H1 (cell line): ENCODE measurements around the gene RFX3. TPM values are rescaled to one million over a fixed set of nuclear protein-coding genes. Genes with fewer than 3 reads are reported as not detected.

ENCODE experiments used
- CTCF ChIA-PET: fragments of 300-600 bp; sonication (Branson Sonifier 250); formaldehyde crosslinking; loops from one replicate; lab custom pipeline; 2021; ENCODE audit not compliant: partially characterized antibody; lab: Charles Lee
- POLR2A ChIA-PET: fragments of 300-600 bp; sonication (Branson Sonifier 250); formaldehyde crosslinking; loops from one replicate; lab custom pipeline; 2021; ENCODE audit warnings: inconsistent platforms; ENCODE audit not compliant: partially characterized antibody; lab: Charles Lee
- DNase-seq, 2 experiments: peaks; one replicate each; pipeline versions ENCODE4 v3.0.0 to v3.0.0-alpha.2; 2010 to 2022; ENCODE audit warnings: low spot score in 2 of 2, low read depth in 1 of 2, mixed read lengths in 1 of 2
- FAIRE-seq: peaks from 2 replicates; lab custom pipeline; 2011; peaks lifted over from hg19 to GRCh38; lab: Jason Lieb, UNC
- H2AFZ ChIP-seq: 2 replicates; pipeline ENCODE4 v1.8.1; 2012; ENCODE audit warnings: low read length, inconsistent platforms
- H2AK5ac ChIP-seq: 2 replicates; pipeline ENCODE4 v1.6.1; 2013; ENCODE audit warnings: low read depth, low read length
- H2BK120ac ChIP-seq: replicated peaks from 2 replicates; pipeline ENCODE3; 2013; ENCODE audit warnings: low read depth, low read length, inconsistent platforms
- H2BK12ac ChIP-seq: 2 replicates; pipeline ENCODE4 v1.6.1; 2013; ENCODE audit warnings: low read depth, low read length
- H2BK15ac ChIP-seq: 2 replicates; pipeline ENCODE4 v1.6.1; 2013; ENCODE audit warnings: low read length
- H2BK20ac ChIP-seq: 2 replicates; pipeline ENCODE4 v1.6.1; 2013; ENCODE audit warnings: low read length
- H2BK5ac ChIP-seq: 2 replicates; pipeline ENCODE4 v1.6.1; 2013; ENCODE audit warnings: low read depth, low read length
- H3K14ac ChIP-seq: 2 replicates; pipeline ENCODE4 v1.6.1; 2013; ENCODE audit warnings: inconsistent platforms; ENCODE audit not compliant: insufficient read length
- H3K18ac ChIP-seq: 2 replicates; pipeline ENCODE4 v1.6.1; 2013; ENCODE audit warnings: low read length; ENCODE audit errors: extremely low read depth
- H3K23ac ChIP-seq: 2 replicates; pipeline ENCODE4 v1.6.1; 2013; ENCODE audit warnings: inconsistent platforms; ENCODE audit not compliant: insufficient read length
- H3K23me2 ChIP-seq: 2 replicates; pipeline ENCODE4 v1.6.1; 2013; ENCODE audit warnings: low read depth, low read length
- H3K27ac ChIP-seq: 2 replicates; pipeline ENCODE4 v1.6.1; 2011; ENCODE audit warnings: low read depth, low read length, inconsistent platforms
- H3K27me3 ChIP-seq, 4 experiments: replicated peaks in 1 of 4; 1 replicate in 1 of 4; 2 replicates in 3 of 4; pipeline versions ENCODE4 v1.6.1 to v1.8.1; 2011 to 2013; ENCODE audit warnings: low read length in 3 of 4, mild to moderate bottlenecking in 3 of 4, inconsistent platforms in 2 of 4, mixed read lengths in 2 of 4, moderate library complexity in 1 of 4; ENCODE audit not compliant: control insufficient read depth in 3 of 4, insufficient read depth in 3 of 4; ENCODE audit errors: extremely low read depth in 1 of 4
- H3K36me3 ChIP-seq, 4 experiments: 2 replicates each; pipeline versions ENCODE4 v1.6.1 to v1.8.1; 2011 to 2013; ENCODE audit warnings: mild to moderate bottlenecking in 4 of 4, low read length in 3 of 4, moderate library complexity in 2 of 4, control low read depth in 1 of 4, inconsistent platforms in 1 of 4; ENCODE audit not compliant: insufficient read depth in 4 of 4, control insufficient read depth in 2 of 4
- H3K4ac ChIP-seq: replicated peaks from 2 replicates; pipeline ENCODE3; 2013; ENCODE audit warnings: low read length, low read depth, mixed read lengths, inconsistent platforms; ENCODE audit not compliant: insufficient read length
- H3K4me1 ChIP-seq, 4 experiments: replicated peaks in 1 of 4; 1 replicate in 1 of 4; 2 replicates in 3 of 4; pipeline versions ENCODE4 v1.6.1 to v1.8.1; 2011 to 2013; ENCODE audit warnings: low read length in 3 of 4, inconsistent platforms in 2 of 4, mixed read lengths in 1 of 4; ENCODE audit not compliant: insufficient read depth in 4 of 4, control insufficient read depth in 3 of 4
- H3K4me2 ChIP-seq, 2 experiments: 2 replicates each; pipeline versions ENCODE4 v1.6.1 to v1.8.1; 2011 to 2013; ENCODE audit warnings: low read depth in 2 of 2, low read length in 2 of 2, control low read depth in 1 of 2, inconsistent platforms in 1 of 2, mild to moderate bottlenecking in 1 of 2; ENCODE audit not compliant: insufficient read depth in 1 of 2
- H3K4me3 ChIP-seq, 4 experiments: fragments of 200-600, 300-600 bp in 1 of 4; sonication (generic), shearing (Covaris generic), sonication (Bioruptor Twin) in 1 of 4; 2 replicates each; pipeline versions ENCODE4 v1.5.1 to v1.8.1; 2011 to 2016; ENCODE audit warnings: low read length in 4 of 4, low read depth in 3 of 4, control low read depth in 2 of 4, inconsistent platforms in 2 of 4, mild to moderate bottlenecking in 2 of 4, mixed read lengths in 1 of 4, moderate library complexity in 1 of 4; ENCODE audit not compliant: insufficient read depth in 2 of 4; ENCODE audit errors: extremely low read depth in 1 of 4
- H3K56ac ChIP-seq: replicated peaks from 2 replicates; pipeline ENCODE3; 2013; ENCODE audit warnings: low read depth, mild to moderate bottlenecking, mixed read lengths, low read length, inconsistent platforms; ENCODE audit not compliant: insufficient read length
- H3K79me1 ChIP-seq: 2 replicates; pipeline ENCODE4 v1.6.1; 2013; ENCODE audit warnings: low read depth, low read length, control low read depth
- H3K79me2 ChIP-seq, 2 experiments: 2 replicates each; pipeline versions ENCODE4 v1.6.1 to v1.8.1; 2012 to 2013; ENCODE audit warnings: low read length in 2 of 2, mild to moderate bottlenecking in 2 of 2, inconsistent platforms in 1 of 2; ENCODE audit not compliant: insufficient read depth in 2 of 2, control insufficient read depth in 1 of 2
- H3K9ac ChIP-seq, 4 experiments: replicated peaks in 1 of 4; 1 replicate in 1 of 4; 2 replicates in 3 of 4; pipeline versions ENCODE4 v1.6.1 to v1.8.1; 2011 to 2013; ENCODE audit warnings: low read depth in 3 of 4, low read length in 3 of 4, control low read depth in 2 of 4, mild to moderate bottlenecking in 2 of 4, moderate library complexity in 2 of 4, inconsistent platforms in 1 of 4; ENCODE audit errors: extremely low read depth in 1 of 4
- H3K9me3 ChIP-seq, 2 experiments: 2 replicates each; pipeline versions ENCODE4 v1.6.1 to v1.8.1; 2012 to 2013; ENCODE audit warnings: mild to moderate bottlenecking in 2 of 2, moderate library complexity in 2 of 2, control low read depth in 1 of 2, inconsistent platforms in 1 of 2, low read depth in 1 of 2, low read length in 1 of 2, mixed read lengths in 1 of 2; ENCODE audit not compliant: insufficient read depth in 2 of 2
- H4K20me1 ChIP-seq, 2 experiments: replicated peaks in 1 of 2; 2 replicates each; pipeline versions ENCODE3 to v1.8.1; 2011 to 2013; ENCODE audit warnings: inconsistent platforms in 2 of 2, low read length in 2 of 2, mild to moderate bottlenecking in 1 of 2; ENCODE audit not compliant: insufficient read depth in 2 of 2, control insufficient read depth in 1 of 2
- H4K5ac ChIP-seq: 2 replicates; pipeline ENCODE4 v1.6.1; 2013; ENCODE audit warnings: low read length, low read depth, mixed read lengths, inconsistent platforms; ENCODE audit not compliant: insufficient read length
- H4K8ac ChIP-seq: 2 replicates; pipeline ENCODE4 v1.8.0; 2013; ENCODE audit warnings: mild to moderate bottlenecking, moderate library complexity, low read length, inconsistent platforms; ENCODE audit not compliant: insufficient read depth; ENCODE audit errors: extremely low read depth
- H4K91ac ChIP-seq: replicated peaks from 2 replicates; pipeline ENCODE3; 2013; ENCODE audit warnings: low read length, mixed read lengths, inconsistent platforms; ENCODE audit not compliant: insufficient read length
- CHD1 ChIP-seq: IDR thresholded peaks from 2 replicates; pipeline ENCODE4 v1.6.1; 2012; ENCODE audit warnings: low read depth, low read length, improper control_type of control experiment
- CTBP2 ChIP-seq: IDR thresholded peaks from 2 replicates; pipeline ENCODE4 v1.7.0; 2011; ENCODE audit warnings: borderline replicate concordance, mild to moderate bottlenecking, moderate library complexity, mixed read lengths, low read length; ENCODE audit not compliant: insufficient read depth, insufficient read length
- CTCF ChIP-seq, 3 experiments: IDR thresholded peaks; 1 replicate in 2 of 3; 2 replicates in 1 of 3; pipeline versions ENCODE4 v1.5.1 to v1.6.1; 2011; ENCODE audit warnings: low read length in 3 of 3, mild to moderate bottlenecking in 3 of 3, inconsistent platforms in 2 of 3, low read depth in 1 of 3, moderate library complexity in 1 of 3; ENCODE audit not compliant: insufficient read depth in 1 of 3; ENCODE audit errors: control extremely low read depth in 1 of 3
- GABPA ChIP-seq: IDR thresholded peaks from 2 replicates; pipeline ENCODE4 v1.6.1; 2011; ENCODE audit warnings: mild to moderate bottlenecking, low read length, moderate library complexity, borderline replicate concordance; ENCODE audit not compliant: insufficient read depth
- HDAC6 ChIP-seq: IDR thresholded peaks from one replicate; pipeline ENCODE4 v1.7.1; 2012; ENCODE audit warnings: low read depth, mild to moderate bottlenecking, inconsistent platforms, low read length, moderate library complexity
- KDM4A ChIP-seq: IDR thresholded peaks from one replicate; pipeline ENCODE4 v1.7.1; 2012; ENCODE audit warnings: low read depth, mild to moderate bottlenecking, moderate library complexity, low read length, inconsistent platforms; ENCODE audit not compliant: severe bottlenecking
- RXRA ChIP-seq: IDR thresholded peaks from 2 replicates; pipeline ENCODE4 v1.6.1; 2011; ENCODE audit warnings: low read depth, mild to moderate bottlenecking, low read length, moderate library complexity; ENCODE audit not compliant: insufficient read depth
- SIX5 ChIP-seq: IDR thresholded peaks from 2 replicates; pipeline ENCODE4 v1.6.1; 2011; ENCODE audit warnings: mild to moderate bottlenecking, low read depth, low read length
- SP2 ChIP-seq: IDR thresholded peaks from 2 replicates; pipeline ENCODE4 v1.6.1; 2012; ENCODE audit warnings: mild to moderate bottlenecking, low read length, inconsistent platforms
- TBP ChIP-seq: IDR thresholded peaks from 2 replicates; pipeline ENCODE4 v1.6.1; 2011; ENCODE audit warnings: low read depth, low read length, improper control_type of control experiment
- TEAD4 ChIP-seq: IDR thresholded peaks from 2 replicates; pipeline ENCODE4 v1.6.1; 2012; ENCODE audit warnings: low read depth, low read length, inconsistent platforms, mixed read lengths
- ZNF274 ChIP-seq: IDR thresholded peaks from 2 replicates; pipeline ENCODE4 v1.7.0; 2012; ENCODE audit warnings: low read length, borderline replicate concordance; ENCODE audit errors: extremely low read depth
- WGBS, 2 experiments: shearing (Covaris generic) in 1 of 2; methylation state at CpG; one replicate each; pipeline versions ENCODE4 v1.1.6 to v1.1.7; 2013 to 2015; ENCODE audit warnings: low lambda C conversion rate in 2 of 2, mixed read lengths in 2 of 2, inconsistent platforms in 1 of 2, low coverage in 1 of 2, missing lambda C conversion rate in 1 of 2; ENCODE audit not compliant: insufficient replicate concordance in 2 of 2, insufficient coverage in 1 of 2, insufficient read length in 1 of 2; ENCODE audit errors: extremely low coverage in 1 of 2, missing lambda C conversion rate in 1 of 2; 5-methylcytosine and 5-hydroxymethylcytosine counted together
- polyA plus RNA-seq, 7 experiments: library from polyadenylated mRNA; depleted of rRNA in 3 of 7; stranded (reverse) in 5 of 7; unstranded in 2 of 7; fragments of >200 nt in 5 of 7; fragments of 200-250 nt in 2 of 7; gene quantifications; 1 replicate in 5 of 7; 2 replicates in 1 of 7; 4 replicates in 1 of 7; pipeline versions ENCODE4 v1.2.1 to v1.2.3, GENCODE V29; 2011 to 2013; ENCODE audit warnings: missing spikeins in 2 of 7, mixed read lengths in 2 of 7
- total RNA-seq: library from RNA; stranded (reverse); fragmentation: NEBNext Ultra II Directional; extraction: Animal tissue kit (Norgen Biotek cat#: 25700); gene quantifications from 2 replicates; pipeline ENCODE4 v1.2.1, GENCODE V29; 2021

Gene RFX3
- total and polyA plus RNA-seq, 2 of the 8 experiments (the other 6 are each of a cell fraction or from before 2014, with no cell fraction given) = 4.9 to 22.6 TPM

- H2AK5ac ChIP-seq = no peak overlapping the region
- ChIA-PET CTCF (interaction anchor here (1.9 kb wide), 1 partner anchor 9 kb away, joined by 12 read pairs; no protein-coding TSS in a partner anchor), POLR2A (no interaction called here)
- H3K79me2 ChIP-seq = peaks cover 0 to 2% of the 10 kb centered on the region in 2 experiments; a peak in 1 of 4 replicates
- no peak overlapping the region for H3K9ac ChIP-seq
- H3K4me2 ChIP-seq = no peak overlapping the region
- H4K8ac ChIP-seq = no peak overlapping the region
- H2BK20ac ChIP-seq = no peak overlapping the region
- H2AFZ ChIP-seq = no peak overlapping the region
- H4K91ac ChIP-seq = no peak overlapping the region
- no peak overlapping the region for H2BK12ac ChIP-seq
- H2BK120ac ChIP-seq = no peak overlapping the region
- no peak overlapping the region for H3K18ac ChIP-seq
- H3K4me3 ChIP-seq = no peak overlapping the region
- 93% methylated on average over 4 of the region's 4 CpGs; no CpG with 5 or more reads in 1 of the 2 experiments for WGBS, 2 experiments
- H2BK5ac ChIP-seq = no peak overlapping the region
- H4K20me1 ChIP-seq = no peaks in the 10 kb centered on the region
- H3K23me2 ChIP-seq = no peaks in the 10 kb centered on the region
- DNase-seq = no peak
- FAIRE-seq = no peak
- no peak overlapping the region for H2BK15ac ChIP-seq
- no peaks in the 10 kb centered on the region for H3K9me3 ChIP-seq
- no peak overlapping the region for H3K27ac ChIP-seq
- H4K5ac ChIP-seq = no peak overlapping the region
- no peaks in the 10 kb centered on the region for H3K79me1 ChIP-seq
- H3K23ac ChIP-seq = no peak overlapping the region
- H3K27me3 ChIP-seq = no peaks in the 10 kb centered on the region
- H3K14ac ChIP-seq = no peak overlapping the region
- no peaks in the 10 kb centered on the region for H3K4me1 ChIP-seq
- H3K4ac ChIP-seq = no peak overlapping the region
- no peak overlapping the region for H3K56ac ChIP-seq
- no peaks in the 10 kb centered on the region for H3K36me3 ChIP-seq
- no peak for TF ChIP-seq RXRA
- no peak for TF ChIP-seq CTBP2
- no peak for TF ChIP-seq SP2
- no peak for TF ChIP-seq KDM4A
- TF ChIP-seq TBP = no peak
- TF ChIP-seq ZNF274 = no peak
- TF ChIP-seq CHD1 = no peak
- no peak for TF ChIP-seq HDAC6
- no peak for TF ChIP-seq TEAD4
- TF ChIP-seq GABPA = no peak
- no peak for TF ChIP-seq CTCF (IDR thresholded peaks at IDR 0.05; ENCODE audit: control extremely low read depth in 1 of 3, insufficient read depth in 1 of 3, low read depth in 1 of 3, low read length in 3 of 3)
- TF ChIP-seq SIX5 = no peak
These were observed 92.7 kb downstream of the RFX3 start for GRCh38 chr9:3433066-3433465.
